ENCODE data around the gene PRKG1. TPM values are rescaled to one million over a fixed set of nuclear protein-coding genes. Genes with fewer than 3 reads are reported as not detected.

Gene PRKG1
- total RNA-seq, 5 donors from 2014 or later (not counting 1 experiment from before 2014, with no cell fraction given) = 0.03 to 0.26 (median 0.19) TPM; not detected in 1

DNA sequence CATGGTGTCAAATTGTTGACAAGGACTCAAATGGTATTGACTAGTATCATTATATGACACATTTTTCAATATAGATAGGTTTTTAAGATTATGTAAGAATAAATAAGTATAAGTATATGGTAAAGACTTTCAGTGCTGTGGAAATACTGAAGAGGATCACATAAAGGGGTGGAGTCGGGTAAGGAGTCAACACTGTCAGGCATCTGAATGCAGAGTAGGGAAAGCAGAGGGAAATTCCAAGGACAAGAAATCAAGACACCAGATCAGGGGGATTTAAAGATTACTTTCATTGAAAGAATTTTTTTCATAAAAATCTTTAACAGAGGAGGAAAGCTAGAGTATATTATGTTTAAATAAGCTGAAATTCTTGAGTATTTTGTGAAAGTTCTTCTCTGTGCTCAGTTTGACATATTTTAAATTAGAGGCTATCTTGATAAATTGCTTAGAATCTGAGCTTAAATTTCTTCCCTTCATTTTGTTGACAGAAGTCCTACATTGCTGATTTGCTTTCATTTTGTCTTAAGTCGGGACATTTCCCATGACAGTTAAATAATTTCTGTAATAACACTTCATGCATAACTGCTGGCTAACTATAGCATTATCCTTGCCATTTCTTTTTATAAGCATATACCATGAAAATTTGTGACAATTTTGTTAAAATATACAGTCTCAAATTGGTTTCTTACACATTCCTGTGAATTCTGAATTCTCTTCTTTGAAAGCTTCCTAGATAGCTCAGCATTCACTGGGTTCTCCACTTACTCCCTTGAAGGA, 244.3 kb downstream of the PRKG1 start:
- DNase-seq = no peak
- no peak overlapping the region for H3K27ac Mint-ChIP-seq
- H3K4me1 Mint-ChIP-seq = no peaks in the 10 kb centered on the region
- no peaks in the 10 kb centered on the region for H3K27me3 Mint-ChIP-seq
- H3K4me3 Mint-ChIP-seq = no peak overlapping the region
- no peak overlapping the region for H3K4me3 ChIP-seq (ENCODE audit: control insufficient read depth in 1 of 2, extremely low read depth in 1 of 2, low read length in 1 of 2)
- ATAC-seq (replicated peaks in 1 of 4) = no peak
- H3K9me3 ChIP-seq = no peaks in the 10 kb centered on the region
- WGBS (ENCODE audit: insufficient coverage) = no CpG with 5 or more reads among the region's 2 CpGs
- H3K27ac ChIP-seq (ENCODE audit: low read length) = no peak overlapping the region
- no peaks in the 10 kb centered on the region for H3K36me3 Mint-ChIP-seq
- CTCF ChIA-PET = no interaction called here
- POLR2A ChIA-PET = no interaction called here
- no peaks in the 10 kb centered on the region for H3K36me3 ChIP-seq (ENCODE audit: control insufficient read depth in 2 of 2, extremely low read depth in 1 of 2, insufficient read depth in 1 of 2, low read length in 1 of 2)
- H3K4me1 ChIP-seq (ENCODE audit: control insufficient read depth in 1 of 2, extremely low read depth in 1 of 2, insufficient read depth in 2 of 2, low read length in 2 of 2) = no peaks in the 10 kb centered on the region
- H3K27me3 ChIP-seq (replicated peaks in 1 of 2; ENCODE audit: control insufficient read depth in 2 of 2, extremely low read depth in 1 of 2, insufficient read depth in 2 of 2, low read length in 1 of 2) = no peaks in the 10 kb centered on the region
- no peaks in the 10 kb centered on the region for H3K9me3 Mint-ChIP-seq

DNA sequence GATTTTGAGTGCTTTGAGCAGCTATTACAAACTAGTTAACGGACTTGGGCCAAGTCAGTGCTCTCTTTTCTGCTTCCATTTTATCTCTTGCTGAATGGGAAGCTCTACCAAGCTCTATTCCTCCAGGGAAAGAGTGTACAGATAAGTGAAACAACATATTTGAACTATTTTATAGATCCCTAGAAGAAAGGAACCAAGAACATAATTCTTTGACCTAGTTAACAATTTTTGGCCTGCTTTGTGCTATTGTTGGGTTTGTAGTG, 244.8 kb downstream of the PRKG1 start:
- Histone ChIP-seq H3K9me3 (no peaks in the 10 kb centered on the region), H3K27me3 (replicated peaks in 1 of 2; ENCODE audit: control insufficient read depth in 2 of 2, extremely low read depth in 1 of 2, insufficient read depth in 2 of 2, low read length in 1 of 2) (no peaks in the 10 kb centered on the region), H3K36me3 (ENCODE audit: control insufficient read depth in 2 of 2, extremely low read depth in 1 of 2, insufficient read depth in 1 of 2, low read length in 1 of 2) (no peaks in the 10 kb centered on the region), H3K4me3 (ENCODE audit: control insufficient read depth in 1 of 2, extremely low read depth in 1 of 2, low read length in 1 of 2) (no peak overlapping the region), H3K4me1 (ENCODE audit: control insufficient read depth in 1 of 2, extremely low read depth in 1 of 2, insufficient read depth in 2 of 2, low read length in 2 of 2) (no peaks in the 10 kb centered on the region), H3K27ac (ENCODE audit: low read length) (no peak overlapping the region)
- Mint-ChIP-seq H3K27me3 (no peaks in the 10 kb centered on the region), H3K9me3 (no peaks in the 10 kb centered on the region), H3K27ac (no peak overlapping the region), H3K36me3 (no peaks in the 10 kb centered on the region), H3K4me3 (no peak overlapping the region), H3K4me1 (no peaks in the 10 kb centered on the region)
- no peak for DNase-seq
- POLR2A ChIA-PET = no interaction called here
- no peak for ATAC-seq (replicated peaks in 1 of 4)
- WGBS (ENCODE audit: insufficient coverage) = 38% methylated on average over 1 of the region's 1 CpG
- CTCF ChIA-PET = no interaction called here

DNA sequence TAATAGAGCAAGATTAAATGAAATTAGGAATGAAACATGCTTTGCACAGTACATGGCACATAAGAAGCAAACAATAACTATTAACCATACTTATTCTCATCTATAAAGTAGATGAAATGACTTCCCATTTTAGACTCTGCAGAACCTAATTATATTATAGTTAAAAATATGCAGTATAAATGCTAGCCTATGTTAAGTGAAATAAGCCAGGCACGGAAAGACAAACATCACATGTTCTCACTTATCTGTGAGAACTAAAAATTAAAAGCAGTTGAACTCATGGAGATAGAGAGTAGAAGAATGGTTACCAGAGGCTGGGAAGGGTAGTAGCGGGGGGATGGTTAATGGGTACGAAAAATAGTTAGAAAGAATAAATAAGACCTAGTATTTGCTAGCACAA, 247.0 kb downstream of the PRKG1 start:
- ATAC-seq (replicated peaks in 1 of 4) (no peak), DNase-seq (no peak)
- Mint-ChIP-seq H3K36me3 (no peaks in the 10 kb centered on the region), H3K27me3 (no peaks in the 10 kb centered on the region), H3K9me3 (peaks cover 0 to 7% (median 5%) of the 10 kb centered on the region in 3 donors), H3K4me3 (no peak overlapping the region), H3K27ac (no peak overlapping the region), H3K4me1 (no peaks in the 10 kb centered on the region)
- no peaks in the 10 kb centered on the region for H3K36me3 ChIP-seq (ENCODE audit: control insufficient read depth in 2 of 2, extremely low read depth in 1 of 2, insufficient read depth in 1 of 2, low read length in 1 of 2)
- no peaks in the 10 kb centered on the region for H3K4me1 ChIP-seq (ENCODE audit: control insufficient read depth in 1 of 2, extremely low read depth in 1 of 2, insufficient read depth in 2 of 2, low read length in 2 of 2)
- H3K9me3 ChIP-seq = no peaks in the 10 kb centered on the region
- WGBS (ENCODE audit: insufficient coverage) = 92% methylated on average over 2 of the region's 3 CpGs
- no peak overlapping the region for H3K27ac ChIP-seq (ENCODE audit: low read length)
- POLR2A ChIA-PET = no interaction called here
- H3K4me3 ChIP-seq (ENCODE audit: control insufficient read depth in 1 of 2, extremely low read depth in 1 of 2, low read length in 1 of 2) = no peak overlapping the region
- H3K27me3 ChIP-seq (replicated peaks in 1 of 2; ENCODE audit: control insufficient read depth in 2 of 2, extremely low read depth in 1 of 2, insufficient read depth in 2 of 2, low read length in 1 of 2) = no peaks in the 10 kb centered on the region
- CTCF ChIA-PET = interaction anchor here in 1 of 2 donors (0.6 kb wide), 1 partner anchor 50 kb away, joined by 3 read pairs; no protein-coding TSS in a partner anchor

DNA sequence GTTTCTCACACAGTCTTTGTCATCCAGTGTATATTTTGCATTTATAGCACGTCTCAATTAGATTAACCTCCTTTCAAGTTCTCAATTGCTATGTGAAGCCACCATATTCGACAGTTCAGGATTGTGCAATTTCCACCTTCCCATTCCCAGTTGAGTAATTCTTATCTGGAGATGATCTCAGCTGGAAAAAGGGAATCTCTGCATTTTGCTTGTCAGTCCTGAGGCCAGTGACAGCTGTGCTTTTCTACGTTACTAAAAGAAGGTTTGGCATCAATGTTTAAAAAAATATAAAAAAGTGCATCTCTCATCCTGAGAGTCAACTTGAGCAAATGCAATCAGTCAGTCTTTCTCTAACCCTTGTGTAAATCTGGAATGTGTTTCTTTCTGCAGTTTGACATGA, 247.7 kb downstream of the PRKG1 start:
- WGBS (ENCODE audit: insufficient coverage) = 100% methylated on average over 1 of the region's 3 CpGs

DNA sequence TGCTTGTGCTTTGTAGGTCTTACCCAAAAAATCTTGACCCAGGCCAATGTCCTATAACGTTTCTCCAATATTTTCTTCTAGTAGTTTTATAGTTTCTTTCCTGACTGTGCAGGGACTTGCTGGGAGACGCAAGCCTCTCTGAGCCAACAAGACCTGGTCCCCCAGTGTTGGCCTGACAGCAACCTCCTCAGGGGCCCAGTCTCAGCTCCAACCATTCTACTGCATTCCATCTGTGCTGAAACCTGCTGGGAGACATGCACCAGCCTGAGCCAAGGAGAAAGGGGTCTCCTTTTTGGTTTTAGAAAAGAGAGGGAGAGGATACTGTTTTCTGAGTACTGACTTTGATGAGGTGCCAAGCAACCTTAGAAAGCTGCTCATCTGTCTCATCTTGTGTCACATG, 251.4 kb downstream of the PRKG1 start:
- no peak overlapping the region for H3K4me3 Mint-ChIP-seq
- ChIA-PET CTCF (no interaction called here), POLR2A (no interaction called here)
- Histone ChIP-seq H3K4me1 (ENCODE audit: control insufficient read depth in 1 of 2, extremely low read depth in 1 of 2, insufficient read depth in 2 of 2, low read length in 2 of 2) (no peaks in the 10 kb centered on the region), H3K4me3 (ENCODE audit: control insufficient read depth in 1 of 2, extremely low read depth in 1 of 2, low read length in 1 of 2) (no peak overlapping the region), H3K36me3 (ENCODE audit: control insufficient read depth in 2 of 2, extremely low read depth in 1 of 2, insufficient read depth in 1 of 2, low read length in 1 of 2) (no peaks in the 10 kb centered on the region), H3K9me3 (no peaks in the 10 kb centered on the region), H3K27ac (ENCODE audit: low read length) (no peak overlapping the region), H3K27me3 (replicated peaks in 1 of 2; ENCODE audit: control insufficient read depth in 2 of 2, extremely low read depth in 1 of 2, insufficient read depth in 2 of 2, low read length in 1 of 2) (no peaks in the 10 kb centered on the region)
- H3K4me1 Mint-ChIP-seq = no peaks in the 10 kb centered on the region
- 100% methylated on average over 1 of the region's 2 CpGs for WGBS (ENCODE audit: insufficient coverage)
- no peak for DNase-seq
- H3K27me3 Mint-ChIP-seq = no peaks in the 10 kb centered on the region
- ATAC-seq (replicated peaks in 1 of 4) = no peak
- H3K9me3 Mint-ChIP-seq = peaks cover 2 to 7% (median 5%) of the 10 kb centered on the region in 3 donors
- H3K36me3 Mint-ChIP-seq = no peaks in the 10 kb centered on the region
- no peak overlapping the region for H3K27ac Mint-ChIP-seq

More for the DNA sequence above, 247.7 kb downstream of the PRKG1 start:
- H3K27me3 ChIP-seq (replicated peaks in 1 of 2; ENCODE audit: control insufficient read depth in 2 of 2, extremely low read depth in 1 of 2, insufficient read depth in 2 of 2, low read length in 1 of 2) = no peaks in the 10 kb centered on the region
- no peaks in the 10 kb centered on the region for H3K9me3 ChIP-seq
- no peak for DNase-seq
- H3K36me3 ChIP-seq (ENCODE audit: control insufficient read depth in 2 of 2, extremely low read depth in 1 of 2, insufficient read depth in 1 of 2, low read length in 1 of 2) = no peaks in the 10 kb centered on the region
- Mint-ChIP-seq H3K4me1 (no peaks in the 10 kb centered on the region), H3K36me3 (no peaks in the 10 kb centered on the region), H3K9me3 (peaks cover 0 to 7% (median 5%) of the 10 kb centered on the region in 3 donors), H3K27ac (no peak overlapping the region), H3K27me3 (no peaks in the 10 kb centered on the region), H3K4me3 (no peak overlapping the region)
- ATAC-seq (replicated peaks in 1 of 4) = no peak
- H3K4me1 ChIP-seq (ENCODE audit: control insufficient read depth in 1 of 2, extremely low read depth in 1 of 2, insufficient read depth in 2 of 2, low read length in 2 of 2) = no peaks in the 10 kb centered on the region
- CTCF ChIA-PET = no interaction called here
- POLR2A ChIA-PET = no interaction called here
- H3K27ac ChIP-seq (ENCODE audit: low read length) = no peak overlapping the region
- H3K4me3 ChIP-seq (ENCODE audit: control insufficient read depth in 1 of 2, extremely low read depth in 1 of 2, low read length in 1 of 2) = no peak overlapping the region

DNA sequence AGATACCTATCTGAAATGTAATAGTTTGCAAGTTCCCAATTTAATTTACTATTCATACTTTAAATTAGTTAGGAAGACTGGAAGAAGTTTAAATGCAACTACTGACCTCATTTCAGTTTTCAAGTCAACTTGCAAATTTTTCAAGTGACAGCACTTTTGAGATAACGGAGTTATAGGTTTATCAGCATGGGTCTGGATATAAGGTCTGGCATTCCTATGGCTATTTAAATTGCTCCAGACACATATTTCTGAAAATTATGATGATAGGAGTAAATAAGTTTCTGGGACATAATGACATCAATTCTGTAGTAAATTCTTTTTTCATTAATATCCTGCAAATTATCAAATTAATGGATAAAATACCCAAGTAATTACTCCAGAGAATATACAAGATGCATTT, 251.9 kb downstream of the PRKG1 start:
- H3K36me3 Mint-ChIP-seq = no peaks in the 10 kb centered on the region
- whole genome bisulfite sequencing (ENCODE audit: insufficient coverage) = no CpG with 5 or more reads among the region's 1 CpG
- ATAC-seq (replicated peaks in 1 of 4) (no peak), DNase-seq (no peak)
- H3K4me3 ChIP-seq (ENCODE audit: control insufficient read depth in 1 of 2, extremely low read depth in 1 of 2, low read length in 1 of 2) = no peak overlapping the region
- H3K36me3 ChIP-seq (ENCODE audit: control insufficient read depth in 2 of 2, extremely low read depth in 1 of 2, insufficient read depth in 1 of 2, low read length in 1 of 2) = no peaks in the 10 kb centered on the region
- H3K4me1 ChIP-seq (ENCODE audit: control insufficient read depth in 1 of 2, extremely low read depth in 1 of 2, insufficient read depth in 2 of 2, low read length in 2 of 2) = no peaks in the 10 kb centered on the region
- H3K27me3 ChIP-seq (replicated peaks in 1 of 2; ENCODE audit: control insufficient read depth in 2 of 2, extremely low read depth in 1 of 2, insufficient read depth in 2 of 2, low read length in 1 of 2) = no peaks in the 10 kb centered on the region
- H3K27me3 Mint-ChIP-seq = no peaks in the 10 kb centered on the region
- H3K4me3 Mint-ChIP-seq = no peak overlapping the region
- H3K4me1 Mint-ChIP-seq = no peaks in the 10 kb centered on the region
- POLR2A ChIA-PET = no interaction called here
- H3K9me3 ChIP-seq = no peaks in the 10 kb centered on the region
- H3K27ac ChIP-seq (ENCODE audit: low read length) = no peak overlapping the region
- CTCF ChIA-PET = no interaction called here
- no peak overlapping the region for H3K27ac Mint-ChIP-seq
- peaks cover 2 to 7% (median 5%) of the 10 kb centered on the region in 3 donors for H3K9me3 Mint-ChIP-seq

DNA sequence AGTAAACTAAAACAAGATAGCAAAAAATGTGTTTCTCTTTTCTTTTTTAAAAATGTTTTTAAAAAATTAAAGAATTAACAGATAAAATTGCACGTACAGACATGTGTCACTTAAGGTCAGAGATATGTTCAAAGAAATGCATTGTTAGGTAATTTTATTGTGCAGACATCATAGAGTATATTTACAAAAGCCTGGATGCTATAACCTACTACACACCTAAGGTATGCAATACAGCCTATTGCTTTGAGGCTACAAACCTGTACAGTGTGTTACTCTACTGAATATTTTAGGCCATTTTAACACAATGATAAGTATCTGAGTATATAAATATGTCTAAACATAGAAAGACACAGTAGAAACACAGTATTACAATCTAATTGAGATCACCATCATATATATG, 253.1 kb downstream of the PRKG1 start:
- no peak overlapping the region for H3K4me3 ChIP-seq (ENCODE audit: control insufficient read depth in 1 of 2, extremely low read depth in 1 of 2, low read length in 1 of 2)
- no peaks in the 10 kb centered on the region for H3K27me3 ChIP-seq (replicated peaks in 1 of 2; ENCODE audit: control insufficient read depth in 2 of 2, extremely low read depth in 1 of 2, insufficient read depth in 2 of 2, low read length in 1 of 2)
- no peaks in the 10 kb centered on the region for H3K9me3 ChIP-seq
- H3K4me1 ChIP-seq (ENCODE audit: control insufficient read depth in 1 of 2, extremely low read depth in 1 of 2, insufficient read depth in 2 of 2, low read length in 2 of 2) = no peaks in the 10 kb centered on the region
- Mint-ChIP-seq H3K4me1 (no peaks in the 10 kb centered on the region), H3K4me3 (no peak overlapping the region), H3K27me3 (no peaks in the 10 kb centered on the region), H3K9me3 (peaks cover 2 to 7% (median 5%) of the 10 kb centered on the region in 3 donors), H3K27ac (no peak overlapping the region), H3K36me3 (no peaks in the 10 kb centered on the region)
- H3K27ac ChIP-seq (ENCODE audit: low read length) = no peak overlapping the region
- ChIA-PET POLR2A (no interaction called here), CTCF (no interaction called here)
- ATAC-seq (replicated peaks in 1 of 4) (no peak), DNase-seq (no peak)
- no peaks in the 10 kb centered on the region for H3K36me3 ChIP-seq (ENCODE audit: control insufficient read depth in 2 of 2, extremely low read depth in 1 of 2, insufficient read depth in 1 of 2, low read length in 1 of 2)
- WGBS (ENCODE audit: insufficient coverage) = no CpG with 5 or more reads among the region's 1 CpG
